Measurements from ENCODE around the gene FAS.
A peak's percentile ranks its signal among the peaks of the same experiment; 100 is the strongest.

Gene FAS

GRCh38 chr10:88989824-88990383, 694 bp upstream of the FAS start:
- TF ChIP-seq, protein P1, sequence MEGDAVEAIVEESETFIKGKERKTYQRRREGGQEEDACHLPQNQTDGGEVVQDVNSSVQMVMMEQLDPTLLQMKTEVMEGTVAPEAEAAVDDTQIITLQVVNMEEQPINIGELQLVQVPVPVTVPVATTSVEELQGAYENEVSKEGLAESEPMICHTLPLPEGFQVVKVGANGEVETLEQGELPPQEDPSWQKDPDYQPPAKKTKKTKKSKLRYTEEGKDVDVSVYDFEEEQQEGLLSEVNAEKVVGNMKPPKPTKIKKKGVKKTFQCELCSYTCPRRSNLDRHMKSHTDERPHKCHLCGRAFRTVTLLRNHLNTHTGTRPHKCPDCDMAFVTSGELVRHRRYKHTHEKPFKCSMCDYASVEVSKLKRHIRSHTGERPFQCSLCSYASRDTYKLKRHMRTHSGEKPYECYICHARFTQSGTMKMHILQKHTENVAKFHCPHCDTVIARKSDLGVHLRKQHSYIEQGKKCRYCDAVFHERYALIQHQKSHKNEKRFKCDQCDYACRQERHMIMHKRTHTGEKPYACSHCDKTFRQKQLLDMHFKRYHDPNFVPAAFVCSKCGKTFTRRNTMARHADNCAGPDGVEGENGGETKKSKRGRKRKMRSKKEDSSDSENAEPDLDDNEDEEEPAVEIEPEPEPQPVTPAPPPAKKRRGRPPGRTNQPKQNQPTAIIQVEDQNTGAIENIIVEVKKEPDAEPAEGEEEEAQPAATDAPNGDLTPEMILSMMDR (conservative IDR thresholded peaks at IDR 0.05; ENCODE audit: low read length): no peak

GRCh38 chr10:88991161-88991898, 732 bp downstream of the FAS start:
- H3K4me3 ChIP-seq (ENCODE audit: low read length): peak overlapping the region; percentile 90
- DNase-seq (ENCODE audit: low read depth): peak; percentile 70
- TF ChIP-seq, protein P1 (conservative IDR thresholded peaks at IDR 0.05; ENCODE audit: low read length): peak; percentile 18; the same call in 1 of the 2 replicates

More at GRCh38 chr10:88989824-88990383, 694 bp upstream of the FAS start:
- H3K4me3 ChIP-seq (ENCODE audit: low read length): peak overlapping the region; percentile 90
- peak; percentile 94 for DNase-seq (ENCODE audit: low read depth)

GRCh38 chr10:88991899-88992320, 1.3 kb downstream of the FAS start:
- peak overlapping the region; percentile 90 for H3K4me3 ChIP-seq (ENCODE audit: low read length)
- TF ChIP-seq, protein P1 (conservative IDR thresholded peaks at IDR 0.05; ENCODE audit: low read length): no peak
- DNase-seq (ENCODE audit: low read depth): no peak

DNA sequence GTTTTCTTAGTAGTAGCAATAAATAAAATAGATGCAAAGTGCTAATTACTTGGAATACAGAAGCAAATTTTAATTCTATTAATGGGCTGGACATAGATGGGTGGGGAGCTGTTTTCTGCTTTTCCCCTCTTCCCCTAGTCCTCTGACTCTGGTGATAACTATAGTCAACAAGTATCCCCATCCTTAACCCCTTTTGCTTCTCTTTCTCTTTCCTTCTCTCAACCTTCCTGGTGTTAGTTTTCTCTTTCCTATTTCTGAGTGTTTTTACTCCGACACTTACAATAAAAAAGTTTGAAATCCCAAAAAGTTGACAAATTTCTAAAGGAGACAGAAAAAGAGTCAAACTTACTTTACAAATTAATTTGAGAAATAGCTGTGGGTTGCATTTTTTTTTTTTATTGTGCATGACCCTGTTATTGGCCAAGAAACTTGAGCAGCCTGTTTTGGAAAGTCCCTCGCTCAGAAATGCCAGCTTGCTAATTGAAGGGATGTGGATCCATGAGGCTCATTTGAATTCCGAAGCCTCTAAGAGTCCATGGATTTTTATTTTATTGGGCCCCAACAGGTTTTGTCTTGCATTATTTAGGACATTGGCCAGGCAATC, 2.4 kb downstream of the FAS start:
- peak; percentile 59 for DNase-seq (ENCODE audit: low read depth)
- TF ChIP-seq, protein P1 (conservative IDR thresholded peaks at IDR 0.05; ENCODE audit: low read length): no peak
- H3K4me3 ChIP-seq (ENCODE audit: low read length): peak overlapping the region; percentile 90

GRCh38 chr10:88994019-88994418, 3.4 kb downstream of the FAS start:
- peak overlapping the region; percentile 90 for H3K4me3 ChIP-seq (ENCODE audit: low read length)
- DNase-seq (ENCODE audit: low read depth): peak; percentile 72
- TF ChIP-seq, protein P1 (conservative IDR thresholded peaks at IDR 0.05; ENCODE audit: low read length): no peak

GRCh38 chr10:88995156-88995876, 4.7 kb downstream of the FAS start:
- TF ChIP-seq, protein P1 (conservative IDR thresholded peaks at IDR 0.05; ENCODE audit: low read length): no peak
- H3K4me3 ChIP-seq (ENCODE audit: low read length): peak overlapping the region; percentile 11; the same call in 1 of the 2 replicates
- no peak for DNase-seq (ENCODE audit: low read depth)
